Anterior cingulate cortex (tissue), 58 donors: Measurements from ENCODE around the gene SP100.
"Not testable (repeated sequence)": the region's sequence is repeated elsewhere in the genome, so short reads cannot be mapped to it uniquely, and the experiment has no call there.

ENCODE experiments used
- DNase-seq, 58 donors: peaks; one replicate each; lab custom pipeline; 2025; lab: John Stamatoyannopoulos, UW

SP100 gene

GRCh38 chr2:230416061-230416721 is at the start of gene SP100:
TSS of gene SP100 (plus strand) at chr2:230416201. CDS start at chr2:230416297, 96 bp downstream.
- peak in 8 of 58 donors; percentile 5 to 22 (median 12) for DNase-seq

- DNase-seq = no peak
Observed at GRCh38 chr2:230382108-230382507, 33.9 kb upstream of the SP100 start.

- no peak for DNase-seq
Observed at GRCh38 chr2:230383453-230383852, 32.5 kb upstream of the SP100 start.

GRCh38 chr2:230384986-230385385 is 31.0 kb upstream of the SP100 start:
- DNase-seq = no peak

- no peak for DNase-seq
Observed at GRCh38 chr2:230394301-230394700, 21.7 kb upstream of the SP100 start.

GRCh38 chr2:230398698-230399097 is 17.3 kb upstream of the SP100 start:
- not testable (repeated sequence) for DNase-seq

- no peak for DNase-seq
Observed at GRCh38 chr2:230400041-230400440, 16.0 kb upstream of the SP100 start.

GRCh38 chr2:230400454-230400853 is 15.5 kb upstream of the SP100 start:
- DNase-seq = no peak

GRCh38 chr2:230401026-230401425 is 15.0 kb upstream of the SP100 start:
- not testable (repeated sequence) for DNase-seq

DNA sequence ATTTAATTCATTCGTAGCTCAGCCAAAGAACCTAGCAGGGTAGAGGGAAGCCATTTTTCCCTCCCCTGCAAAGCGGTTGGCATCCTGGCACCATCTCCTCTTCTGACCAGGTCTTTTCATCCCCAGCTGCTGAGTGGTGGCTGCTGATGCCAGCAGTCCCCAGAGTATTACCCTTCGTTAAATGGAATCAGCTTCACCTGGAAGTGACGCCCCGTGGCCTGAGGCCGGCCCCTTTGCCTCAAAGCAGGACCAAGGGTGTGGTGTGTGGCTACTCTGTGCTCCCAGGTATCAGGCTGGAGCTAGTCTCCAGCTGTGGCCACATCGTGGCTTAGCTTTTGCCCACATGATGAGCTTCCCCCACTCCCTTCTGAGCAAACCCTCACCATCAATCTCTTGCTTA is 12.3 kb upstream of the SP100 start:
- no peak for DNase-seq

DNA sequence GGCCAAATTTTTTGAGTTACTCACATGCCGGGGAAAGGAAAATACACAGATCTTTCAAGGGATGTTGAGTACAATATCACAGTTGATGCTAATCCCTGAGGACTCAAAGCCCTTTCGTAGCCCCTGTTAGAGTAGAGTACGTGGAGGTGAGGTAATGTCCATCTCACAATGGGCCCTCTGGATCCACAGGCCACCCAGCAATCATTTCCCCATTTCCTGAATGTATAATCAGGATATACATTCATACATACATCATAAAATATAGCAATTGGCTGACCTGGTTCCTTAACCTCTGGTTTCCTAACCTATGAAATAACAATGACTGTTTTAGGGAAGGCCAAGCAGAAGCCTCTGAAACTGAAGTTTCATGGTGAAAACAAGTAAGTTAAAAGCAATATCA is 10.2 kb upstream of the SP100 start:
- no peak for DNase-seq

- DNase-seq = no peak
Observed at GRCh38 chr2:230408244-230408842, 7.7 kb upstream of the SP100 start.

GRCh38 chr2:230409316-230409715 is 6.7 kb upstream of the SP100 start:
- not testable (repeated sequence) for DNase-seq

- DNase-seq = no peak
Observed at GRCh38 chr2:230410263-230410662, 5.7 kb upstream of the SP100 start.

DNA sequence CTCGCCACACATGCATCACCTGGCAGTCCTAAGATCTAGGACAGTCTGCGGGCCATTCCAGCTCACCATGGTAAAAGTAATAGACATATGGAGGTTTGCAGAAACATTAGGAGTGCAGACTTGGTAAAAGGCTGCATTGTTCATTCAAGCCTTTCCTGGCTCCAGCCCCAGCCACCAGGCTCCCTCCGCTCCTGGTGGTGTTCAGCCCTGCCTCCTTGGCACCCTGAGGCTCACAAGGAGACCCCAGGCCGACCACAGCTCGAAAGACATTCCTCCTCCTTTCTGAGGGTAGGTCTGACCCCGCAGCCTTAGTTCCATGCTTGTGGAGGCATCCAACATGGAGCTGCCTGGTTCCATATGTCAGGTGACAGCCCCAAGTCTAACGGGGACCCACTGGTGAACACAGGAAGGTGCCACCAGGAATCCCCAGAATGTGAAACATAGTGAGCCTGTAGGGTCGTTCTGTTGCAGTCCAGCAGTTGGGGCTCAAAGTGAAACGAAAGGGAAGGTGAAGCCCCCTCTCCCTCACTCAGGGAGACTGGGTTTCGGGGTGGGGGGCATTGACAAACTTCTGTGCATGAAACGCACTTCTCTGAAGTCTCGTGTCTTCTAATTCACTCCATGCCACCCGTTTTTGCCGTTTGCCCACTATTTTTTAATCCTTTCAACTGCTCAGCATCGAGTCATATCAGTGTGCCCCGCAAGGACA is 5.0 kb upstream of the SP100 start:
- DNase-seq = peak in 11 of 58 donors; percentile 4 to 40 (median 21)

- peak in 32 of 58 donors; percentile 7 to 62 (median 36) for DNase-seq
Observed at GRCh38 chr2:230411570-230412370, 4.2 kb upstream of the SP100 start.

DNA sequence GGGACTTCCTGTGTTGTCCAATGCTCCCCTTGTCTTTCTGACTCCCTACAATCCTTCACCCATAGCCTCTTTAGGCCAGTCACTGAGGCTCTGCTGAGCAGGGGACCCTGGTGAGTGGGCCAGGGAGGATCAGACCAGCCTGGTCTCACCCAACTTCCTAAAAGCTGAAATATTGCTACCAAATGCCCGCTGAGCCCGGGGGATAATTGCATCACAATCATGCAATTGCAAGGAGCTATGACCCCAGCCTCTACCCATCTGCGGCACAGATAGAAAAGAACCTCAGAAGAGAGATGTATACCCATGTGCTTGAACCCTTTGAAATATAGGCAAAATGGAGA is 3.7 kb upstream of the SP100 start:
- no peak for DNase-seq

- no peak for DNase-seq
Observed at GRCh38 chr2:230412846-230413245, 3.2 kb upstream of the SP100 start.

GRCh38 chr2:230413479-230413878 is 2.5 kb upstream of the SP100 start:
- no peak for DNase-seq

GRCh38 chr2:230414302-230414701 is 1.7 kb upstream of the SP100 start:
- no peak for DNase-seq

- no peak for DNase-seq
Observed at GRCh38 chr2:230417436-230417835, 1.4 kb downstream of the SP100 start.
